ENCODE results near the gene MAPK8. TPM values are rescaled to one million over a fixed set of nuclear protein-coding genes. Genes with fewer than 3 reads are reported as not detected.

The MAPK8 gene
- total and polyA plus RNA-seq, 9 of the 15 experiments (the other 6 are each of a cell fraction or from before 2014, with no cell fraction given) = 6.4 to 159 (median 71.0) TPM

DNA sequence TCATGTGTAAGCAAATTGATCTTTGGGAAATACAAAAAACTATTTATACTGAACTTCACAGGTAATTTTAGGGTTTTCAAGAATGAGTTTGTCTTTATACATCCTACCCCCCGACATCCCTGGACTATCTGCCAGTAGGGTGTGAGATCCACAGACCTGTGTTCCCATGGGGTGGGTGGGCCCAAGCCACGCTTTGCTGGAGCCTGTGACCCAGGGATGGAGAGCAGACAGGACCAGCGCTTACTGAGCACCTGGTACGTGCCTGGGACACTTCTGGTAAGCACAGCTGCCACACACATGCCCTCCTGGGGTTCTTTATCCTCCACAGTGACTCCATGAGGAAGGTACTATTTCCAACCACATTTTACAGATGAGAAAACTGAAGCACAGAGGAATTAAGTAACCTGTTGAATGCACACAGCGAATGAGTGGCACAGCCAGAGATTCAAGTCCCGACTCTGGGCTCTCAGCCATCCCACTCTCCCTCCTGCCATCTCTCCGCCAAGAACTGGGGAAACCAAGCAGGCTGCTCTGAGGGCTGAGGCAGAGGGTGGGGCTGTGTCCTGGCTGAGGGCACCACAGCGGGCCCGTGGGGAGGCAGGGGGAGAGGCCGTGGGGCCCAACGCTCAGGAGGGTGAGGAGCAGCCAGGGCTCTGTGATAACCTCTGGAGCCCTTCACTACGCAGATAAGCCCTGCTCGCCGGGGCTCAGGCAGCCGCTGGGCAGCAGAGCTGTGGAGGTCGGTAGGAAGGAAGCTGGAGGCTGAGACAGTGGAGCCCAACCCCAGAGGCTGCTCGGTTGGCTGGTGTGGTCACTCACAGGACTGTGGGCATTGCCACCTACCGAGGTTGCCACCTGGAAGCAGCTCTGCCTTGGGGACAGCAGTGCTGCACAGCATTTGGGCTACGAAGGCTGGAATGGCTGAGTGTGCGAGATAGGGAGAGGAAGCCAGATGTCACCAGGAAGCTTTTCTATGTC, 174.2 kb downstream of the MAPK8 start (continued):
- TF ChIP-seq, protein P1, sequence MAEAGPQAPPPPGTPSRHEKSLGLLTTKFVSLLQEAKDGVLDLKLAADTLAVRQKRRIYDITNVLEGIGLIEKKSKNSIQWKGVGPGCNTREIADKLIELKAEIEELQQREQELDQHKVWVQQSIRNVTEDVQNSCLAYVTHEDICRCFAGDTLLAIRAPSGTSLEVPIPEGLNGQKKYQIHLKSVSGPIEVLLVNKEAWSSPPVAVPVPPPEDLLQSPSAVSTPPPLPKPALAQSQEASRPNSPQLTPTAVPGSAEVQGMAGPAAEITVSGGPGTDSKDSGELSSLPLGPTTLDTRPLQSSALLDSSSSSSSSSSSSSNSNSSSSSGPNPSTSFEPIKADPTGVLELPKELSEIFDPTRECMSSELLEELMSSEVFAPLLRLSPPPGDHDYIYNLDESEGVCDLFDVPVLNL (CRISPR knock-in tag; IDR thresholded peaks at IDR 0.05; ENCODE audit: low read depth) = no peak
- TF ChIP-seq BACH1 (tag; IDR thresholded peaks at IDR 0.05) (no peak), E2F3 (CRISPR knock-in tag; IDR thresholded peaks at IDR 0.05) (0 out of 2 replicates have a peak, but pooled peaks have one; percentile 20), GATAD2A (IDR thresholded peaks at IDR 0.05) (peak; percentile 87; the same call in 1 of the 2 replicates), MEF2D (tag; conservative IDR thresholded peaks at IDR 0.05; ENCODE audit: low read depth) (no peak), BRD4 (IDR thresholded peaks at IDR 0.05) (0 out of 2 replicates have a peak, but pooled peaks have one; percentile 49), SAP30 (IDR thresholded peaks at IDR 0.05; ENCODE audit: borderline replicate concordance, insufficient read depth, low read depth, low read length, poor library complexity, severe bottlenecking) (no peak), C11orf30 (IDR thresholded peaks at IDR 0.05; ENCODE audit: low read depth) (peak; percentile 66), ETV5 (CRISPR knock-in tag; IDR thresholded peaks at IDR 0.05; ENCODE audit: low read depth) (no peak), RBM14 (IDR thresholded peaks at IDR 0.05; ENCODE audit: borderline replicate concordance, insufficient read depth, low read depth, low read length) (no peak), ZNF282 (CRISPR knock-in tag; IDR thresholded peaks at IDR 0.05) (no peak), ATF7 (IDR thresholded peaks at IDR 0.05) (no peak), POLR2AphosphoS5 (IDR thresholded peaks at IDR 0.05; ENCODE audit: control insufficient read depth, insufficient read depth, low read depth, low read length) (no peak), HMG20A (CRISPR knock-in tag; conservative IDR thresholded peaks at IDR 0.05) (no peak), MCM7 (IDR thresholded peaks at IDR 0.05) (no peak), RFX1 (IDR thresholded peaks at IDR 0.05) (no peak), HDAC3 (IDR thresholded peaks at IDR 0.05; ENCODE audit: borderline replicate concordance, partially characterized antibody) (no peak), DPF2 (IDR thresholded peaks at IDR 0.05) (peak; percentile 74)
- TF ChIP-seq, protein P2, sequence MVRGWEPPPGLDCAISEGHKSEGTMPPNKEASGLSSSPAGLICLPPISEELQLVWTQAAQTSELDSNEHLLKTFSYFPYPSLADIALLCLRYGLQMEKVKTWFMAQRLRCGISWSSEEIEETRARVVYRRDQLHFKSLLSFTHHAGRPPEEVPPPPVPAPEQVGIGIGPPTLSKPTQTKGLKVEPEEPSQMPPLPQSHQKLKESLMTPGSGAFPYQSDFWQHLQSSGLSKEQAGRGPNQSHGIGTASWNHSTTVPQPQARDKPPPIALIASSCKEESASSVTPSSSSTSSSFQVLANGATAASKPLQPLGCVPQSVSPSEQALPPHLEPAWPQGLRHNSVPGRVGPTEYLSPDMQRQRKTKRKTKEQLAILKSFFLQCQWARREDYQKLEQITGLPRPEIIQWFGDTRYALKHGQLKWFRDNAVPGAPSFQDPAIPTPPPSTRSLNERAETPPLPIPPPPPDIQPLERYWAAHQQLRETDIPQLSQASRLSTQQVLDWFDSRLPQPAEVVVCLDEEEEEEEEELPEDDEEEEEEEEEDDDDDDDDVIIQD (CRISPR knock-in tag; IDR thresholded peaks at IDR 0.05) = no peak
- TF ChIP-seq, protein P3, sequence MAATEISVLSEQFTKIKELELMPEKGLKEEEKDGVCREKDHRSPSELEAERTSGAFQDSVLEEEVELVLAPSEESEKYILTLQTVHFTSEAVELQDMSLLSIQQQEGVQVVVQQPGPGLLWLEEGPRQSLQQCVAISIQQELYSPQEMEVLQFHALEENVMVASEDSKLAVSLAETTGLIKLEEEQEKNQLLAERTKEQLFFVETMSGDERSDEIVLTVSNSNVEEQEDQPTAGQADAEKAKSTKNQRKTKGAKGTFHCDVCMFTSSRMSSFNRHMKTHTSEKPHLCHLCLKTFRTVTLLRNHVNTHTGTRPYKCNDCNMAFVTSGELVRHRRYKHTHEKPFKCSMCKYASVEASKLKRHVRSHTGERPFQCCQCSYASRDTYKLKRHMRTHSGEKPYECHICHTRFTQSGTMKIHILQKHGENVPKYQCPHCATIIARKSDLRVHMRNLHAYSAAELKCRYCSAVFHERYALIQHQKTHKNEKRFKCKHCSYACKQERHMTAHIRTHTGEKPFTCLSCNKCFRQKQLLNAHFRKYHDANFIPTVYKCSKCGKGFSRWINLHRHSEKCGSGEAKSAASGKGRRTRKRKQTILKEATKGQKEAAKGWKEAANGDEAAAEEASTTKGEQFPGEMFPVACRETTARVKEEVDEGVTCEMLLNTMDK (IDR thresholded peaks at IDR 0.05; ENCODE audit: borderline replicate concordance, insufficient read depth, low read depth, low read length, poor library complexity, severe bottlenecking) = no peak
- TF ChIP-seq, protein P4, sequence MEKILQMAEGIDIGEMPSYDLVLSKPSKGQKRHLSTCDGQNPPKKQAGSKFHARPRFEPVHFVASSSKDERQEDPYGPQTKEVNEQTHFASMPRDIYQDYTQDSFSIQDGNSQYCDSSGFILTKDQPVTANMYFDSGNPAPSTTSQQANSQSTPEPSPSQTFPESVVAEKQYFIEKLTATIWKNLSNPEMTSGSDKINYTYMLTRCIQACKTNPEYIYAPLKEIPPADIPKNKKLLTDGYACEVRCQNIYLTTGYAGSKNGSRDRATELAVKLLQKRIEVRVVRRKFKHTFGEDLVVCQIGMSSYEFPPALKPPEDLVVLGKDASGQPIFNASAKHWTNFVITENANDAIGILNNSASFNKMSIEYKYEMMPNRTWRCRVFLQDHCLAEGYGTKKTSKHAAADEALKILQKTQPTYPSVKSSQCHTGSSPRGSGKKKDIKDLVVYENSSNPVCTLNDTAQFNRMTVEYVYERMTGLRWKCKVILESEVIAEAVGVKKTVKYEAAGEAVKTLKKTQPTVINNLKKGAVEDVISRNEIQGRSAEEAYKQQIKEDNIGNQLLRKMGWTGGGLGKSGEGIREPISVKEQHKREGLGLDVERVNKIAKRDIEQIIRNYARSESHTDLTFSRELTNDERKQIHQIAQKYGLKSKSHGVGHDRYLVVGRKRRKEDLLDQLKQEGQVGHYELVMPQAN (IDR thresholded peaks at IDR 0.05; ENCODE audit: borderline replicate concordance) = no peak

Data from K562 (cell line).